ENCODE data around the gene PCP4. TPM values are rescaled to one million over a fixed set of nuclear protein-coding genes. Genes with fewer than 3 reads are reported as not detected.

The PCP4 gene
- total RNA-seq, 1 donor from 2014 or later, result not detected

- no peaks in the 10 kb centered on the region for H3K4me1 Mint-ChIP-seq (ENCODE audit: unreplicated experiment)
- TF ChIP-seq CTCF (IDR thresholded peaks at IDR 0.05), result no peak
- no peaks in the 10 kb centered on the region for H3K27me3 Mint-ChIP-seq (ENCODE audit: unreplicated experiment)
- no peak overlapping the region for H3K27ac Mint-ChIP-seq (ENCODE audit: unreplicated experiment)
- no peak overlapping the region for H3K4me3 Mint-ChIP-seq (ENCODE audit: unreplicated experiment)
- no peak for DNase-seq (ENCODE audit: extremely low spot score, unreplicated experiment)
- peaks cover 16% of the 10 kb centered on the region for H3K9me3 Mint-ChIP-seq (ENCODE audit: unreplicated experiment)
- H3K36me3 Mint-ChIP-seq (ENCODE audit: unreplicated experiment), result no peaks in the 10 kb centered on the region
These were observed 4.1 kb upstream of the PCP4 start for GRCh38 chr21:39863111-39863510.

- TF ChIP-seq CTCF (IDR thresholded peaks at IDR 0.05), result no peak
- Mint-ChIP-seq H3K9me3 (ENCODE audit: unreplicated experiment) (peaks cover under 1% of the 10 kb centered on the region), H3K4me1 (ENCODE audit: unreplicated experiment) (no peaks in the 10 kb centered on the region), H3K27ac (ENCODE audit: unreplicated experiment) (no peak overlapping the region), H3K27me3 (ENCODE audit: unreplicated experiment) (no peaks in the 10 kb centered on the region), H3K4me3 (ENCODE audit: unreplicated experiment) (no peak overlapping the region), H3K36me3 (ENCODE audit: unreplicated experiment) (no peaks in the 10 kb centered on the region)
- no peak for DNase-seq (ENCODE audit: extremely low spot score, unreplicated experiment)
These were observed 1.1 kb upstream of the PCP4 start for GRCh38 chr21:39866093-39866492.

- H3K36me3 Mint-ChIP-seq (ENCODE audit: unreplicated experiment), result no peaks in the 10 kb centered on the region
- TF ChIP-seq CTCF (IDR thresholded peaks at IDR 0.05), result no peak
These were observed 2.0 kb downstream of the PCP4 start for GRCh38 chr21:39869141-39869818.

DNA sequence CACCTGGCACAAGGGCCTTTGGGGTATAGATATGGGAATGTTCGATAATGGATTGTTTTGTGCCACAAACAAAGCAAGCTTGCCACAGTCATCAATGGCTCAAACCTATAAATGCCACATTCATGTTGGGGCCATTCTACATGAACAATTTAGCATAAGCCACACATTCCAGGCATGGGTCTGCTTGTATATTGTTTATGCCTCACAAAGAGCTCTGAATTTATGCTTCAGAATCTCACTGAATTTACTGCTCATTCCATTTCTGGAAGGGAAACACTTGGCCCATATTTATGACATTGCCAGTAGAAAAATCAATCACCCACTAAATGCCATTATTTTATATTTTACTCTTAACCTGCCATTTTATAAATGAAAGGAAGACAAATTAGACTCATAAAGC, 6.4 kb downstream of the PCP4 start:
- Mint-ChIP-seq H3K36me3 (ENCODE audit: unreplicated experiment) (no peaks in the 10 kb centered on the region), H3K4me1 (ENCODE audit: unreplicated experiment) (no peaks in the 10 kb centered on the region), H3K27me3 (ENCODE audit: unreplicated experiment) (no peaks in the 10 kb centered on the region), H3K9me3 (ENCODE audit: unreplicated experiment) (peaks cover 7% of the 10 kb centered on the region), H3K27ac (ENCODE audit: unreplicated experiment) (no peak overlapping the region), H3K4me3 (ENCODE audit: unreplicated experiment) (no peak overlapping the region)
- no peak for TF ChIP-seq CTCF (IDR thresholded peaks at IDR 0.05)
- no peak for DNase-seq (ENCODE audit: extremely low spot score, unreplicated experiment)

More at GRCh38 chr21:39869141-39869818, 2.0 kb downstream of the PCP4 start:
- DNase-seq (ENCODE audit: extremely low spot score, unreplicated experiment), result no peak
- H3K27ac Mint-ChIP-seq (ENCODE audit: unreplicated experiment), result no peak overlapping the region
- H3K4me3 Mint-ChIP-seq (ENCODE audit: unreplicated experiment), result no peak overlapping the region
- no peaks in the 10 kb centered on the region for H3K27me3 Mint-ChIP-seq (ENCODE audit: unreplicated experiment)
- H3K9me3 Mint-ChIP-seq (ENCODE audit: unreplicated experiment), result peaks cover 4% of the 10 kb centered on the region
- no peaks in the 10 kb centered on the region for H3K4me1 Mint-ChIP-seq (ENCODE audit: unreplicated experiment)

GRCh38 chr21:39874206-39874605, 7.0 kb downstream of the PCP4 start:
- Mint-ChIP-seq H3K4me3 (ENCODE audit: unreplicated experiment) (no peak overlapping the region), H3K9me3 (ENCODE audit: unreplicated experiment) (peaks cover 7% of the 10 kb centered on the region), H3K4me1 (ENCODE audit: unreplicated experiment) (no peaks in the 10 kb centered on the region), H3K27ac (ENCODE audit: unreplicated experiment) (no peak overlapping the region), H3K36me3 (ENCODE audit: unreplicated experiment) (no peaks in the 10 kb centered on the region), H3K27me3 (ENCODE audit: unreplicated experiment) (no peaks in the 10 kb centered on the region)
- TF ChIP-seq CTCF (IDR thresholded peaks at IDR 0.05), result no peak
- DNase-seq (ENCODE audit: extremely low spot score, unreplicated experiment), result no peak
